IMR-90 (cell line): ENCODE measurements around the gene KIF9. TPM values are rescaled to one million over a fixed set of nuclear protein-coding genes. Genes with fewer than 3 reads are reported as not detected.

Experiments used
- ATAC-seq: fragments of 200-7000 bp; cut with Tn5 transposase; 2 replicates; pipeline ENCODE4 v1.9.1; 2020; ENCODE audit warnings: low read depth, mild to moderate bottlenecking, moderate library complexity
- BruUV-seq: library from RNA; stranded (reverse); fragments of 400-500 nt; replicated peaks from 2 replicates; lab custom pipeline; 2021; lab: Mats Ljungman, UMichigan
- CTCF ChIA-PET: fragments of 300-600 bp; formaldehyde crosslinking; extraction: SDS; loops from one replicate; lab custom pipeline; 2021; ENCODE audit warnings: antibody characterized with exemption; lab: Yijun Ruan, JAX
- POLR2A ChIA-PET: fragments of 300-600 bp; sonication (Branson Sonifier 250); formaldehyde crosslinking; loops from one replicate; lab custom pipeline; 2022; ENCODE audit warnings: antibody characterized with exemption; ENCODE audit not compliant: unreplicated experiment; lab: Charles Lee
- DNase-seq: peaks from one replicate; pipeline ENCODE4 v3.0.0; 2013
- H2AFZ ChIP-seq: replicated peaks from 2 replicates; pipeline ENCODE3; 2013; ENCODE audit warnings: low read length, mild to moderate bottlenecking; ENCODE audit not compliant: poor library complexity
- H2AK5ac ChIP-seq: 2 replicates; pipeline ENCODE4 v1.6.1; 2013; ENCODE audit warnings: low read depth, low read length, inconsistent platforms
- H2AK9ac ChIP-seq: replicated peaks from 2 replicates; pipeline ENCODE3; 2013; ENCODE audit warnings: mild to moderate bottlenecking, low read depth, low read length, moderate library complexity; ENCODE audit not compliant: poor library complexity
- H2BK120ac ChIP-seq: 2 replicates; pipeline ENCODE4 v1.6.1; 2013; ENCODE audit warnings: low read depth, low read length, inconsistent platforms
- H2BK15ac ChIP-seq: 3 replicates; pipeline ENCODE4 v1.6.1; 2013; ENCODE audit warnings: low read depth, low read length, inconsistent platforms
- H2BK20ac ChIP-seq: 2 replicates; pipeline ENCODE4 v1.6.1; 2013; ENCODE audit warnings: low read depth, mild to moderate bottlenecking, inconsistent platforms, low read length, moderate library complexity
- H2BK5ac ChIP-seq: 2 replicates; pipeline ENCODE4 v1.6.1; 2013; ENCODE audit warnings: mild to moderate bottlenecking, low read depth, low read length, inconsistent platforms; ENCODE audit not compliant: poor library complexity, severe bottlenecking
- H3K14ac ChIP-seq: replicated peaks from 2 replicates; pipeline ENCODE4 v1.6.1; 2013; ENCODE audit warnings: low read depth, low read length, inconsistent platforms
- H3K18ac ChIP-seq: 2 replicates; pipeline ENCODE4 v1.6.1; 2013; ENCODE audit warnings: low read depth, low read length, control low read depth
- H3K23ac ChIP-seq: 2 replicates; pipeline ENCODE4 v1.6.1; 2013; ENCODE audit warnings: low read depth, low read length, inconsistent platforms
- H3K27ac ChIP-seq: 2 replicates; pipeline ENCODE4 v1.5.1; 2013; ENCODE audit warnings: mild to moderate bottlenecking, control low read depth, low read length; ENCODE audit not compliant: insufficient read depth
- H3K27me3 ChIP-seq: 2 replicates; pipeline ENCODE4 v1.6.1; 2013; ENCODE audit warnings: low read length; ENCODE audit not compliant: control insufficient read depth, insufficient read depth
- H3K36me3 ChIP-seq: 2 replicates; pipeline ENCODE4 v1.6.1; 2013; ENCODE audit warnings: low read length, mixed read lengths; ENCODE audit not compliant: control insufficient read depth, insufficient read depth
- H3K4ac ChIP-seq: 2 replicates; pipeline ENCODE4 v1.6.1; 2013; ENCODE audit warnings: low read depth, low read length, inconsistent platforms
- H3K4me1 ChIP-seq: 2 replicates; pipeline ENCODE4 v1.6.1; 2013; ENCODE audit warnings: low read length, mixed read lengths; ENCODE audit not compliant: control insufficient read depth, insufficient read depth
- H3K4me2 ChIP-seq: 2 replicates; pipeline ENCODE4 v1.6.1; 2013; ENCODE audit warnings: low read depth, mild to moderate bottlenecking, control low read depth, low read length, moderate library complexity
- H3K4me3 ChIP-seq: 2 replicates; pipeline ENCODE4 v1.5.1; 2013; ENCODE audit warnings: low read depth, mild to moderate bottlenecking, control low read depth, low read length, moderate library complexity; ENCODE audit not compliant: insufficient read depth
- H3K56ac ChIP-seq: 2 replicates; pipeline ENCODE4 v1.6.1; 2013; ENCODE audit warnings: low read length, inconsistent platforms; ENCODE audit not compliant: insufficient read depth; ENCODE audit errors: extremely low read depth
- H3K79me1 ChIP-seq, 2 experiments: 2 replicates each; pipeline ENCODE4 v1.6.1; 2013; ENCODE audit warnings: low read length in 2 of 2, inconsistent platforms in 1 of 2, low read depth in 1 of 2
- H3K9ac ChIP-seq: 2 replicates; pipeline ENCODE4 v1.6.1; 2013; ENCODE audit warnings: low read depth, low read length, control low read depth
- H3K9me1 ChIP-seq: 2 replicates; pipeline ENCODE4 v1.6.1; 2013; ENCODE audit warnings: low read length, inconsistent platforms; ENCODE audit not compliant: insufficient read depth
- H3K9me3 ChIP-seq: 2 replicates; pipeline ENCODE4 v1.6.1; 2013; ENCODE audit warnings: low read length; ENCODE audit not compliant: control insufficient read depth, insufficient read depth
- H4K20me1 ChIP-seq: 2 replicates; pipeline ENCODE4 v1.6.1; 2013; ENCODE audit warnings: low read length, inconsistent platforms; ENCODE audit not compliant: insufficient read depth
- H4K5ac ChIP-seq: 2 replicates; pipeline ENCODE4 v1.6.1; 2013; ENCODE audit warnings: mild to moderate bottlenecking, low read depth, low read length, control low read depth
- H4K8ac ChIP-seq, 2 experiments: 2 replicates each; pipeline ENCODE4 v1.6.1; 2013; ENCODE audit warnings: low read depth in 2 of 2, low read length in 2 of 2, control low read depth in 1 of 2, inconsistent platforms in 1 of 2
- H4K91ac ChIP-seq: 2 replicates; pipeline ENCODE4 v1.6.1; 2013; ENCODE audit warnings: low read depth, low read length, inconsistent platforms; ENCODE audit not compliant: insufficient read depth
- CTCF ChIP-seq: conservative IDR thresholded peaks from 2 replicates; pipeline ENCODE4 v1.5.1; 2012; ENCODE audit warnings: mild to moderate bottlenecking, low read depth, low read length, improper control_type of control experiment
- FOS ChIP-seq: fragments of 150-350 bp; IDR thresholded peaks from 2 replicates; pipeline ENCODE4 v1.6.1; 2016; ENCODE audit warnings: low read depth, low read length
- MXI1 ChIP-seq: IDR thresholded peaks from 2 replicates; pipeline ENCODE4 v1.6.1; 2012; ENCODE audit warnings: low read depth, mild to moderate bottlenecking, low read length, moderate library complexity, borderline replicate concordance
- POLR2A ChIP-seq: IDR thresholded peaks from 2 replicates; pipeline ENCODE4 v1.6.1; 2012; ENCODE audit warnings: mild to moderate bottlenecking, low read depth, low read length
- RAD21 ChIP-seq: IDR thresholded peaks from 2 replicates; pipeline ENCODE4 v1.6.1; 2012; ENCODE audit warnings: low read length, improper control_type of control experiment
- RCOR1 ChIP-seq: IDR thresholded peaks from 2 replicates; pipeline ENCODE4 v1.6.1; 2012; ENCODE audit warnings: mild to moderate bottlenecking, low read length, improper control_type of control experiment; ENCODE audit not compliant: insufficient replicate concordance
- SMC3 ChIP-seq: fragments of 150-350 bp; IDR thresholded peaks from 2 replicates; pipeline ENCODE4 v1.6.1; 2016; ENCODE audit warnings: low read depth, mild to moderate bottlenecking, antibody characterized with exemption, low read length, moderate library complexity
- dilution Hi-C: fragments of 300-500 bp; cut with HindIII; formaldehyde crosslinking; loops from one replicate; pipeline ENCODE4 v1.14.3; 2018; ENCODE audit warnings: low sequenced_read_pairs; ENCODE audit not compliant: unreplicated experiment
- in situ Hi-C: fragments of 300-500 bp; cut with MboI; formaldehyde crosslinking; loops from 3 replicates; pipeline ENCODE4 v1.14.3; 2019; ENCODE audit warnings: low sequenced_read_pairs, inconsistent platforms, mixed read lengths
- intact Hi-C: fragments of 100-400 bp; cut with micrococcal nuclease; formaldehyde crosslinking; loops from 2 replicates; pipeline ENCODE4 v1.10.0; 2022
- polyA plus RNA-seq, 3 experiments: library from polyadenylated mRNA; depleted of rRNA; stranded (reverse); fragments of >200 nt; gene quantifications; 2 replicates each; pipeline ENCODE4 v1.2.3, GENCODE V29; 2012; ENCODE audit warnings: low replicate concordance in 1 of 3
- total RNA-seq: library from RNA; depleted of rRNA; stranded (reverse); fragments of >200 nt; gene quantifications from 2 replicates; pipeline ENCODE4 v1.2.3, GENCODE V29; 2012
- TF ChIP-seq, protein P1 (sequence below): fragments of 150-350 bp; IDR thresholded peaks from 2 replicates; pipeline ENCODE4 v1.6.1; 2016; ENCODE audit warnings: low read depth, mild to moderate bottlenecking, low read length, moderate library complexity, borderline replicate concordance

Gene KIF9
- total and polyA plus RNA-seq, 2 of the 4 experiments (the other 2 are of a cell fraction): 1.8 to 5.0 TPM

- no peaks in the 10 kb centered on the region for H3K4me1 ChIP-seq
- H3K4ac ChIP-seq: no peak overlapping the region
- ChIA-PET POLR2A (no interaction called here), CTCF (no interaction called here)
- H3K14ac ChIP-seq: no peak overlapping the region
- no peaks in the 10 kb centered on the region for H3K9me1 ChIP-seq
- ATAC-seq: no peak
- H3K4me3 ChIP-seq: no peak overlapping the region
- BruUV-seq: no TSS peak
- dilution Hi-C loops: no loop called here
- no peak overlapping the region for H3K18ac ChIP-seq
- no peak overlapping the region for H4K5ac ChIP-seq
- no peak overlapping the region for H3K4me2 ChIP-seq
- H2BK120ac ChIP-seq: no peak overlapping the region
- no peak overlapping the region for H2BK5ac ChIP-seq
- no peak for DNase-seq
- H2AK5ac ChIP-seq: no peak overlapping the region
- no peak overlapping the region for H2BK20ac ChIP-seq
- no peak overlapping the region for H3K9ac ChIP-seq
- H3K79me1 ChIP-seq: no peaks in the 10 kb centered on the region
- H2AFZ ChIP-seq: no peak overlapping the region
- H3K9me3 ChIP-seq: no peaks in the 10 kb centered on the region
- no peak overlapping the region for H3K23ac ChIP-seq
- no peak overlapping the region for H2AK9ac ChIP-seq
- H3K27me3 ChIP-seq: no peaks in the 10 kb centered on the region
- no peak overlapping the region for H3K27ac ChIP-seq
- no peaks in the 10 kb centered on the region for H4K20me1 ChIP-seq
- TF ChIP-seq POLR2A (no peak), CTCF (no peak), RCOR1 (no peak), RAD21 (no peak), SMC3 (no peak), MXI1 (no peak), FOS (no peak)
- TF ChIP-seq, protein P1, sequence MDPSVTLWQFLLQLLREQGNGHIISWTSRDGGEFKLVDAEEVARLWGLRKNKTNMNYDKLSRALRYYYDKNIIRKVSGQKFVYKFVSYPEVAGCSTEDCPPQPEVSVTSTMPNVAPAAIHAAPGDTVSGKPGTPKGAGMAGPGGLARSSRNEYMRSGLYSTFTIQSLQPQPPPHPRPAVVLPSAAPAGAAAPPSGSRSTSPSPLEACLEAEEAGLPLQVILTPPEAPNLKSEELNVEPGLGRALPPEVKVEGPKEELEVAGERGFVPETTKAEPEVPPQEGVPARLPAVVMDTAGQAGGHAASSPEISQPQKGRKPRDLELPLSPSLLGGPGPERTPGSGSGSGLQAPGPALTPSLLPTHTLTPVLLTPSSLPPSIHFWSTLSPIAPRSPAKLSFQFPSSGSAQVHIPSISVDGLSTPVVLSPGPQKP: no peak
- no peak overlapping the region for H4K8ac ChIP-seq
- intact Hi-C loops: no loop called here
- H3K56ac ChIP-seq: no peak overlapping the region
- H4K91ac ChIP-seq: no peak overlapping the region
- H2BK15ac ChIP-seq: no peak overlapping the region
- in situ Hi-C loops: no loop called here
- no peaks in the 10 kb centered on the region; the same call in 1 of the 2 replicates for H3K36me3 ChIP-seq
Observed at GRCh38 chr3:47204875-47205274, 77.7 kb downstream of the KIF9 start.
